ENCODE results near the gene DUSP3. TPM values are rescaled to one million over a fixed set of nuclear protein-coding genes. Genes with fewer than 3 reads are reported as not detected.

Gene DUSP3
- total and polyA plus RNA-seq, 3 experiments from 2014 or later: 7.7 to 14.4 (median 14.0) TPM

- Histone ChIP-seq H3K9me3 (ENCODE audit: low read length) (no peaks in the 10 kb centered on the region), H3K27me3 (ENCODE audit: insufficient read depth, low read length, poor library complexity, severe bottlenecking) (peaks cover 6% of the 10 kb centered on the region), H3K4me1 (ENCODE audit: insufficient read depth, low read length) (no peaks in the 10 kb centered on the region), H3K36me3 (ENCODE audit: insufficient read depth, low read length) (no peaks in the 10 kb centered on the region), H3K27ac (ENCODE audit: low read depth, low read length) (no peak overlapping the region), H3K4me3 (ENCODE audit: low read length) (no peak overlapping the region)
- Mint-ChIP-seq H3K9me3 (no peaks in the 10 kb centered on the region), H3K27ac (no peak overlapping the region), H3K36me3 (no peaks in the 10 kb centered on the region), H3K4me3 (no peak overlapping the region), H3K4me1 (peaks cover 6 to 9% (median 9%) of the 10 kb centered on the region in 3 donors), H3K27me3 (peaks cover 19 to 64% of the 10 kb centered on the region in 2 donors)
- ChIA-PET CTCF (interaction anchor here (1.2 to 13.1 kb wide), 3 partner anchors 9 to 58 kb away, joined by 3 to 335 read pairs (median 25); no protein-coding TSS in a partner anchor), POLR2A (no interaction called here)
- DNase-seq: no peak
These were observed 23.3 kb downstream of the DUSP3 start for GRCh38 chr17:43755389-43755875.

GRCh38 chr17:43754947-43755346, 23.8 kb downstream of the DUSP3 start:
- no peak for DNase-seq
- Histone ChIP-seq H3K4me1 (ENCODE audit: insufficient read depth, low read length) (no peaks in the 10 kb centered on the region), H3K4me3 (ENCODE audit: low read length) (no peak overlapping the region), H3K9me3 (ENCODE audit: low read length) (no peaks in the 10 kb centered on the region), H3K36me3 (ENCODE audit: insufficient read depth, low read length) (no peaks in the 10 kb centered on the region), H3K27me3 (ENCODE audit: insufficient read depth, low read length, poor library complexity, severe bottlenecking) (peaks cover 6% of the 10 kb centered on the region), H3K27ac (ENCODE audit: low read depth, low read length) (no peak overlapping the region)
- no peak overlapping the region for H3K4me3 Mint-ChIP-seq
- peaks cover 24 to 63% of the 10 kb centered on the region in 2 donors for H3K27me3 Mint-ChIP-seq
- CTCF ChIA-PET: interaction anchor here (1.2 to 13.1 kb wide), 3 partner anchors 10 to 58 kb away, joined by 3 to 335 read pairs (median 25); no protein-coding TSS in a partner anchor
- H3K9me3 Mint-ChIP-seq: no peaks in the 10 kb centered on the region
- H3K27ac Mint-ChIP-seq: no peak overlapping the region
- H3K4me1 Mint-ChIP-seq: peaks cover 6 to 9% (median 9%) of the 10 kb centered on the region in 3 donors
- POLR2A ChIA-PET: no interaction called here
- H3K36me3 Mint-ChIP-seq: no peaks in the 10 kb centered on the region

GRCh38 chr17:43753493-43754129, 25.2 kb downstream of the DUSP3 start:
- H3K27me3 Mint-ChIP-seq: peaks cover 24 to 69% of the 10 kb centered on the region in 2 donors
- ChIA-PET POLR2A (no interaction called here), CTCF (interaction anchor here (1.5 to 4.8 kb wide), 3 partner anchors 13 to 52 kb away, joined by 3 to 25 read pairs (median 5); no protein-coding TSS in a partner anchor)
- Histone ChIP-seq H3K4me3 (ENCODE audit: low read length) (no peak overlapping the region), H3K36me3 (ENCODE audit: insufficient read depth, low read length) (no peaks in the 10 kb centered on the region), H3K4me1 (ENCODE audit: insufficient read depth, low read length) (no peaks in the 10 kb centered on the region), H3K9me3 (ENCODE audit: low read length) (no peaks in the 10 kb centered on the region), H3K27ac (ENCODE audit: low read depth, low read length) (no peak overlapping the region), H3K27me3 (ENCODE audit: insufficient read depth, low read length, poor library complexity, severe bottlenecking) (peaks cover 6% of the 10 kb centered on the region)
- H3K4me1 Mint-ChIP-seq: peaks cover 6 to 9% (median 9%) of the 10 kb centered on the region in 3 donors
- H3K36me3 Mint-ChIP-seq: no peaks in the 10 kb centered on the region
- no peak overlapping the region for H3K4me3 Mint-ChIP-seq
- no peaks in the 10 kb centered on the region for H3K9me3 Mint-ChIP-seq
- H3K27ac Mint-ChIP-seq: peak overlapping the region in 1 of 8 donors; percentile 27
- DNase-seq: no peak

GRCh38 chr17:43750153-43750552, 28.6 kb downstream of the DUSP3 start:
- Mint-ChIP-seq H3K9me3 (no peaks in the 10 kb centered on the region), H3K4me1 (peaks cover 4 to 6% (median 5%) of the 10 kb centered on the region in 3 donors), H3K36me3 (no peaks in the 10 kb centered on the region), H3K4me3 (no peak overlapping the region), H3K27ac (peak overlapping the region in 1 of 8 donors; percentile 78), H3K27me3 (peaks cover 17 to 67% of the 10 kb centered on the region in 2 donors)
- Histone ChIP-seq H3K9me3 (ENCODE audit: low read length) (no peaks in the 10 kb centered on the region), H3K27me3 (ENCODE audit: insufficient read depth, low read length, poor library complexity, severe bottlenecking) (peaks cover 14% of the 10 kb centered on the region), H3K4me1 (ENCODE audit: insufficient read depth, low read length) (no peaks in the 10 kb centered on the region), H3K27ac (ENCODE audit: low read depth, low read length) (no peak overlapping the region), H3K4me3 (ENCODE audit: low read length) (no peak overlapping the region), H3K36me3 (ENCODE audit: insufficient read depth, low read length) (no peaks in the 10 kb centered on the region)
- POLR2A ChIA-PET: no interaction called here
- DNase-seq: no peak
- CTCF ChIA-PET: interaction anchor here (1.3 kb wide), 1 partner anchor 11 kb away, joined by 4 read pairs; no protein-coding TSS in a partner anchor

GRCh38 chr17:43745541-43745940, 33.2 kb downstream of the DUSP3 start:
- Histone ChIP-seq H3K4me3 (ENCODE audit: low read length) (no peak overlapping the region), H3K27me3 (ENCODE audit: insufficient read depth, low read length, poor library complexity, severe bottlenecking) (peaks cover 8% of the 10 kb centered on the region), H3K27ac (ENCODE audit: low read depth, low read length) (no peak overlapping the region), H3K9me3 (ENCODE audit: low read length) (no peaks in the 10 kb centered on the region), H3K36me3 (ENCODE audit: insufficient read depth, low read length) (no peaks in the 10 kb centered on the region), H3K4me1 (ENCODE audit: insufficient read depth, low read length) (no peaks in the 10 kb centered on the region)
- H3K36me3 Mint-ChIP-seq: no peaks in the 10 kb centered on the region
- no peak overlapping the region for H3K27ac Mint-ChIP-seq
- no peaks in the 10 kb centered on the region for H3K4me1 Mint-ChIP-seq
- ChIA-PET POLR2A (no interaction called here), CTCF (interaction anchor here (1.1 kb wide), 1 partner anchor 72 kb away, joined by 3 read pairs; no protein-coding TSS in a partner anchor)
- DNase-seq: no peak
- H3K27me3 Mint-ChIP-seq: peaks cover 25 to 67% of the 10 kb centered on the region in 2 donors
- no peak overlapping the region for H3K4me3 Mint-ChIP-seq
- H3K9me3 Mint-ChIP-seq: no peaks in the 10 kb centered on the region

- Mint-ChIP-seq H3K27me3 (peaks cover 20 to 67% of the 10 kb centered on the region in 2 donors), H3K4me1 (no peaks in the 10 kb centered on the region), H3K4me3 (no peak overlapping the region), H3K27ac (no peak overlapping the region), H3K36me3 (no peaks in the 10 kb centered on the region), H3K9me3 (no peaks in the 10 kb centered on the region)
- CTCF ChIA-PET: interaction anchor here (1.2 kb wide), 1 partner anchor 24 kb away, joined by 3 read pairs; no protein-coding TSS in a partner anchor
- no peaks in the 10 kb centered on the region for H3K36me3 ChIP-seq (ENCODE audit: insufficient read depth, low read length)
- POLR2A ChIA-PET: no interaction called here
- H3K27ac ChIP-seq (ENCODE audit: low read depth, low read length): no peak overlapping the region
- no peaks in the 10 kb centered on the region for H3K4me1 ChIP-seq (ENCODE audit: insufficient read depth, low read length)
- no peaks in the 10 kb centered on the region for H3K9me3 ChIP-seq (ENCODE audit: low read length)
- peaks cover 8% of the 10 kb centered on the region for H3K27me3 ChIP-seq (ENCODE audit: insufficient read depth, low read length, poor library complexity, severe bottlenecking)
- DNase-seq: no peak
- H3K4me3 ChIP-seq (ENCODE audit: low read length): no peak overlapping the region
These were observed 37.1 kb downstream of the DUSP3 start for GRCh38 chr17:43741636-43742035.

GRCh38 chr17:43740541-43740940, 38.2 kb downstream of the DUSP3 start:
- no peaks in the 10 kb centered on the region for H3K36me3 ChIP-seq (ENCODE audit: insufficient read depth, low read length)
- Mint-ChIP-seq H3K36me3 (no peaks in the 10 kb centered on the region), H3K4me1 (no peaks in the 10 kb centered on the region), H3K27me3 (peaks cover 16 to 58% of the 10 kb centered on the region in 2 donors), H3K4me3 (no peak overlapping the region), H3K27ac (no peak overlapping the region), H3K9me3 (no peaks in the 10 kb centered on the region)
- DNase-seq: no peak
- CTCF ChIA-PET: interaction anchor here (1.4 kb wide), 2 partner anchors 46 to 67 kb away, joined by 3 to 4 read pairs; no protein-coding TSS in a partner anchor
- POLR2A ChIA-PET: no interaction called here
- H3K27me3 ChIP-seq (ENCODE audit: insufficient read depth, low read length, poor library complexity, severe bottlenecking): no peaks in the 10 kb centered on the region
- H3K4me3 ChIP-seq (ENCODE audit: low read length): no peak overlapping the region
- H3K27ac ChIP-seq (ENCODE audit: low read depth, low read length): no peak overlapping the region
- no peaks in the 10 kb centered on the region for H3K9me3 ChIP-seq (ENCODE audit: low read length)
- H3K4me1 ChIP-seq (ENCODE audit: insufficient read depth, low read length): no peaks in the 10 kb centered on the region

- H3K4me1 ChIP-seq (ENCODE audit: insufficient read depth, low read length): no peaks in the 10 kb centered on the region
- no peak overlapping the region for H3K4me3 ChIP-seq (ENCODE audit: low read length)
- CTCF ChIA-PET: interaction anchor here (0.7 kb wide), 1 partner anchor 30 kb away, joined by 3 read pairs; no protein-coding TSS in a partner anchor
- no peaks in the 10 kb centered on the region for H3K9me3 Mint-ChIP-seq
- no peak for DNase-seq
- POLR2A ChIA-PET: no interaction called here
- H3K4me1 Mint-ChIP-seq: no peaks in the 10 kb centered on the region
- no peaks in the 10 kb centered on the region for H3K9me3 ChIP-seq (ENCODE audit: low read length)
- no peaks in the 10 kb centered on the region for H3K27me3 ChIP-seq (ENCODE audit: insufficient read depth, low read length, poor library complexity, severe bottlenecking)
- H3K27me3 Mint-ChIP-seq: peaks cover 4 to 42% of the 10 kb centered on the region in 2 donors
- H3K4me3 Mint-ChIP-seq: no peak overlapping the region
- no peak overlapping the region for H3K27ac ChIP-seq (ENCODE audit: low read depth, low read length)
- no peaks in the 10 kb centered on the region for H3K36me3 ChIP-seq (ENCODE audit: insufficient read depth, low read length)
- H3K36me3 Mint-ChIP-seq: no peaks in the 10 kb centered on the region
- H3K27ac Mint-ChIP-seq: no peak overlapping the region
These were observed 41.1 kb downstream of the DUSP3 start for GRCh38 chr17:43737722-43738121.
